H1 (cell line): Measurements from ENCODE around the gene SLC25A26. TPM values are rescaled to one million over a fixed set of nuclear protein-coding genes. Genes with fewer than 3 reads are reported as not detected.

Source experiments
- CREB1 ChIP-seq: IDR thresholded peaks from 2 replicates; pipeline ENCODE4 v1.6.1; 2012; ENCODE audit warnings: inconsistent platforms
- EZH2 ChIP-seq: fragments of 200-600 bp; sonication (generic); IDR thresholded peaks from 2 replicates; pipeline ENCODE4 v1.7.1; 2012; ENCODE audit warnings: low read depth, mild to moderate bottlenecking, moderate library complexity, low read length, inconsistent platforms; ENCODE audit not compliant: severe bottlenecking
- KDM5A ChIP-seq: fragments of 200-600 bp; IDR thresholded peaks from 2 replicates; pipeline ENCODE4 v1.7.1; 2012; ENCODE audit warnings: mild to moderate bottlenecking, low read length, inconsistent platforms, mixed read lengths
- RXRA ChIP-seq: IDR thresholded peaks from 2 replicates; pipeline ENCODE4 v1.6.1; 2011; ENCODE audit warnings: low read depth, mild to moderate bottlenecking, low read length, moderate library complexity; ENCODE audit not compliant: insufficient read depth
- polyA plus RNA-seq, 7 experiments: library from polyadenylated mRNA; depleted of rRNA in 3 of 7; stranded (reverse) in 5 of 7; unstranded in 2 of 7; fragments of >200 nt in 5 of 7; fragments of 200-250 nt in 2 of 7; gene quantifications; 1 replicate in 5 of 7; 2 replicates in 1 of 7; 4 replicates in 1 of 7; pipeline versions ENCODE4 v1.2.1 to v1.2.3, GENCODE V29; 2011 to 2013; ENCODE audit warnings: missing spikeins in 2 of 7, mixed read lengths in 2 of 7
- total RNA-seq: library from RNA; stranded (reverse); fragmentation: NEBNext Ultra II Directional; extraction: Animal tissue kit (Norgen Biotek cat#: 25700); gene quantifications from 2 replicates; pipeline ENCODE4 v1.2.1, GENCODE V29; 2021

The SLC25A26 gene
- total and polyA plus RNA-seq, 2 of the 8 experiments (the other 6 are each of a cell fraction or from before 2014, with no cell fraction given), result 30.0 to 37.0 TPM

DNA sequence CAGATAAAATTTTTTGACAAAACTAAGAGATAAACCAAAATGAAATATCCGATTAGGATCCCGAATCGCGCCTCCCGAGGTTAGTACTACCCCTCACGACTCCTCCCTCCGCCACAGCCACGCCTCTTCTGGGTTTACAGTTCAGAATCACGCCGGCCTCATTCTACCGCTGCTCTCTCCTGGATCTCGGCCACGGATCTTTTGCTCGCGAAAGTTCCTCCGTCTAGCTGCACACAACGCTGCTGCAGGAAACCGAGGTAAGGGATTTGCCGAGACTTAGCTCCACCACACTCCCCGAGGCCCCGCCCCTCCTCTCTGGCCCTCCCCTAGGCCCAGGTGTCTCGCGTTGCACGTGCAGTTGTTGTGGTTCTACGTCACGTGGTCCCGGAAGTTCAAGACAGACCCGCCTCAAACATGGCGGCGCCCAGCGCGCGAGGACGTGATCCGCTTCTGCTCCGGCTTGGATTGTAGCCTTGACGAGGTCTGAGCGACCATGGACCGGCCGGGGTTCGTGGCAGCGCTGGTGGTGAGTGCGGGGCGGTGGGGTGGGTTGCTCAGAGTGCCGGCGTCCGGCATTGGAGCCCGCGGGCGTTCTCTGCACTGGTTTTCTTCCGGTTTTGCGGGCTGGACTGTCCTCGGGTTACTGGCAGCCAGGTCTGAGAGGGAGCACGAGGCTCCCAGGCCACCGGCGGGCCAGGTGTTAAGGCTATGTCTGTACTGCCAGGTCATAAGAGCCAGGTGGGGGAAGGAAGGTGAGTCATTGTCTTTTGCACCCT is at the start of gene SLC25A26 (continued):
- TF ChIP-seq CREB1 (peak; percentile 91), KDM5A (peak; percentile 95), RXRA (no peak), EZH2 (no peak)
